ENCODE results near the gene BMERB1. TPM values are rescaled to one million over a fixed set of nuclear protein-coding genes. Genes with fewer than 3 reads are reported as not detected.

The BMERB1 gene
- total and polyA plus RNA-seq, 2 experiments from 2014 or later: 17.3 to 28.1 TPM

DNA sequence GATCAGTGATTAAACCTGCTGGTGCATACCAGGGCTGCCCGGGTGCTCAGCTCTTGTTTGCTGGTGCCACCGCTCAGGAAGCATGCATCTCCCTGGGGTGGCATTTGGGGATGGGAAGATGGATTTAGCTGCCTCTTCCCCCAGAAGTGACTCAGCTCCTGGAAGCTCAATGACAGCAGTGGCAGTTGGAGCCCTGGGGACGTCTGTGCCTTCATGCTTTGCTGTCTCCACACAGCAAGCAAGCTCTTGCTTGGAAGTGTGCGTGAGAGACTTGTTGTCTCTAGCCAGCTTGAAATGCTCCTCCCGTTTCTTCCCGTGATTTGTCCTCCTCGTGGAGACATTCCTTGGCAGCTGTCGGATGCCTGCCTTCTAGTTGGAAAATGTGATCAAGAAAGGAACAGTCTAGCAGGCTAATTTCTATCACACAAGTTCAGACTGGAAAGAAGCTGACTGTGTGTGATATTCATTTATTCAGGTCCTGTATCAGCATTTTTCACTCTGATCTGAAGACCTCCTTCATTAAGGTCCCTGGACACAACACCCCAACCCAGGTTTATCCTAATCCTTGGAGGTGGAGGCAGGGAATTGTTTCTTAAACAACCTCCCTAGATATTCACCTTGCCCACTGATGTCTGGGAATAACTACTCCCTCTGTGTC is 73.0 kb downstream of the BMERB1 start (continued):
- TF ChIP-seq NANOG (IDR thresholded peaks at IDR 0.05; ENCODE audit: borderline replicate concordance): no peak
- no peak for TF ChIP-seq ZNF114 (CRISPR knock-in tag; IDR thresholded peaks at IDR 0.05)
- TF ChIP-seq, protein P1, sequence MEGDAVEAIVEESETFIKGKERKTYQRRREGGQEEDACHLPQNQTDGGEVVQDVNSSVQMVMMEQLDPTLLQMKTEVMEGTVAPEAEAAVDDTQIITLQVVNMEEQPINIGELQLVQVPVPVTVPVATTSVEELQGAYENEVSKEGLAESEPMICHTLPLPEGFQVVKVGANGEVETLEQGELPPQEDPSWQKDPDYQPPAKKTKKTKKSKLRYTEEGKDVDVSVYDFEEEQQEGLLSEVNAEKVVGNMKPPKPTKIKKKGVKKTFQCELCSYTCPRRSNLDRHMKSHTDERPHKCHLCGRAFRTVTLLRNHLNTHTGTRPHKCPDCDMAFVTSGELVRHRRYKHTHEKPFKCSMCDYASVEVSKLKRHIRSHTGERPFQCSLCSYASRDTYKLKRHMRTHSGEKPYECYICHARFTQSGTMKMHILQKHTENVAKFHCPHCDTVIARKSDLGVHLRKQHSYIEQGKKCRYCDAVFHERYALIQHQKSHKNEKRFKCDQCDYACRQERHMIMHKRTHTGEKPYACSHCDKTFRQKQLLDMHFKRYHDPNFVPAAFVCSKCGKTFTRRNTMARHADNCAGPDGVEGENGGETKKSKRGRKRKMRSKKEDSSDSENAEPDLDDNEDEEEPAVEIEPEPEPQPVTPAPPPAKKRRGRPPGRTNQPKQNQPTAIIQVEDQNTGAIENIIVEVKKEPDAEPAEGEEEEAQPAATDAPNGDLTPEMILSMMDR (conservative IDR thresholded peaks at IDR 0.05; ENCODE audit: low read depth in 2 of 2): no peak

DNA sequence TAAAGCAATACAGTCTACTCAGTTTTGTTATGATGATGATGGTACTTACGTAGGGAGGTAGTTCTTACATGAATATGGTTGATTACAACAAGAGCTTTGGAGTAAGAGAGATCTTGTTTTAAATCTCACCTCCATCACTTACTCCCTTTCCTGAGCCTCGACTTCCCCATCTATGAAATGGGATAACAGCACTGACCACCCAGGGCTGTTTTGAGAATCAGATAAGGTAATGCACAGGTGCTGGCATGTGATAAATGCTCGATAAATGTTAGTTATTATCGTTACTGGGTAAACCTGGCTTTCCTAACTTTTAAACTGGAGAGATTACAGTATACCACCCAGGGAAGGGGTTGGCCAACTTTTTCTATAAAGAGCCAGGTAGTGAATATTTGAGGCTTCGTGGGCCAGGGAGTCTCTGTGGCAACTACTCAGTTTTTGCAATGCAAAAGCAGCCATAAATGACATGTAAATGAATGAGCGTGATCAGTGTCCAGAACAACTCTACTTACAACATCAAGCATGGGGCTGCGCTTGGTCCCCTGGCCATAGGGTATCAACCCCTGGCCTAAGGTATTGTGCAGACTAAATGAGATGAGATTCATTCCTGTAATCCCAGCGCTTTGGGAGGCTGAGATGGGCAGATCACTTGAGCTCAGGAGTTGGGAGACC is 73.7 kb downstream of the BMERB1 start:
- Histone ChIP-seq H3K27me3 (ENCODE audit: insufficient read depth) (no peaks in the 10 kb centered on the region), H3K36me3 (ENCODE audit: insufficient read depth) (no peaks in the 10 kb centered on the region), H3F3A (replicated peaks; ENCODE audit: low read depth) (no peaks in the 10 kb centered on the region), H3K9me2 (ENCODE audit: insufficient read depth) (no peaks in the 10 kb centered on the region), H3K4me1 (ENCODE audit: insufficient read depth) (peaks cover 17% of the 10 kb centered on the region), H2AFZ (no peak overlapping the region), H4K20me1 (replicated peaks; ENCODE audit: insufficient read depth) (no peaks in the 10 kb centered on the region), H3K79me2 (replicated peaks; ENCODE audit: insufficient read depth) (no peaks in the 10 kb centered on the region), H3K4me3 (no peak overlapping the region), H3K27ac (ENCODE audit: low read depth) (peak overlapping the region; percentile 43; the same call in 1 of the 2 replicates), H3K4me2 (no peak overlapping the region)
- Mint-ChIP-seq H3K4me1 (peaks cover 24% of the 10 kb centered on the region), H3K4me3 (no peak overlapping the region), H3K27ac (no peak overlapping the region), H3K36me3 (ENCODE audit: low read depth) (no peaks in the 10 kb centered on the region), H3K27me3 (ENCODE audit: insufficient read depth, low read depth, poor library complexity) (peaks cover 11% of the 10 kb centered on the region), H3K9me3 (no peaks in the 10 kb centered on the region)
- ATAC-seq (no peak), DNase-seq (ENCODE audit: low spot score) (no peak)
- no peak for TF ChIP-seq ZNF114 (CRISPR knock-in tag; IDR thresholded peaks at IDR 0.05)
- TF ChIP-seq POLR2AphosphoS5 (IDR thresholded peaks at IDR 0.05; ENCODE audit: low read depth): no peak
- TF ChIP-seq EZH2phosphoT487 (IDR thresholded peaks at IDR 0.05; ENCODE audit: unreplicated experiment): no peak
- TF ChIP-seq JUNB (IDR thresholded peaks at IDR 0.05; ENCODE audit: unreplicated experiment): no peak
- TF ChIP-seq, protein P1 (conservative IDR thresholded peaks at IDR 0.05; ENCODE audit: low read depth in 2 of 2): no peak
- TF ChIP-seq, protein P2, sequence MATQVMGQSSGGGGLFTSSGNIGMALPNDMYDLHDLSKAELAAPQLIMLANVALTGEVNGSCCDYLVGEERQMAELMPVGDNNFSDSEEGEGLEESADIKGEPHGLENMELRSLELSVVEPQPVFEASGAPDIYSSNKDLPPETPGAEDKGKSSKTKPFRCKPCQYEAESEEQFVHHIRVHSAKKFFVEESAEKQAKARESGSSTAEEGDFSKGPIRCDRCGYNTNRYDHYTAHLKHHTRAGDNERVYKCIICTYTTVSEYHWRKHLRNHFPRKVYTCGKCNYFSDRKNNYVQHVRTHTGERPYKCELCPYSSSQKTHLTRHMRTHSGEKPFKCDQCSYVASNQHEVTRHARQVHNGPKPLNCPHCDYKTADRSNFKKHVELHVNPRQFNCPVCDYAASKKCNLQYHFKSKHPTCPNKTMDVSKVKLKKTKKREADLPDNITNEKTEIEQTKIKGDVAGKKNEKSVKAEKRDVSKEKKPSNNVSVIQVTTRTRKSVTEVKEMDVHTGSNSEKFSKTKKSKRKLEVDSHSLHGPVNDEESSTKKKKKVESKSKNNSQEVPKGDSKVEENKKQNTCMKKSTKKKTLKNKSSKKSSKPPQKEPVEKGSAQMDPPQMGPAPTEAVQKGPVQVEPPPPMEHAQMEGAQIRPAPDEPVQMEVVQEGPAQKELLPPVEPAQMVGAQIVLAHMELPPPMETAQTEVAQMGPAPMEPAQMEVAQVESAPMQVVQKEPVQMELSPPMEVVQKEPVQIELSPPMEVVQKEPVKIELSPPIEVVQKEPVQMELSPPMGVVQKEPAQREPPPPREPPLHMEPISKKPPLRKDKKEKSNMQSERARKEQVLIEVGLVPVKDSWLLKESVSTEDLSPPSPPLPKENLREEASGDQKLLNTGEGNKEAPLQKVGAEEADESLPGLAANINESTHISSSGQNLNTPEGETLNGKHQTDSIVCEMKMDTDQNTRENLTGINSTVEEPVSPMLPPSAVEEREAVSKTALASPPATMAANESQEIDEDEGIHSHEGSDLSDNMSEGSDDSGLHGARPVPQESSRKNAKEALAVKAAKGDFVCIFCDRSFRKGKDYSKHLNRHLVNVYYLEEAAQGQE (IDR thresholded peaks at IDR 0.05; ENCODE audit: unreplicated experiment): no peak
- TF ChIP-seq, protein P3, sequence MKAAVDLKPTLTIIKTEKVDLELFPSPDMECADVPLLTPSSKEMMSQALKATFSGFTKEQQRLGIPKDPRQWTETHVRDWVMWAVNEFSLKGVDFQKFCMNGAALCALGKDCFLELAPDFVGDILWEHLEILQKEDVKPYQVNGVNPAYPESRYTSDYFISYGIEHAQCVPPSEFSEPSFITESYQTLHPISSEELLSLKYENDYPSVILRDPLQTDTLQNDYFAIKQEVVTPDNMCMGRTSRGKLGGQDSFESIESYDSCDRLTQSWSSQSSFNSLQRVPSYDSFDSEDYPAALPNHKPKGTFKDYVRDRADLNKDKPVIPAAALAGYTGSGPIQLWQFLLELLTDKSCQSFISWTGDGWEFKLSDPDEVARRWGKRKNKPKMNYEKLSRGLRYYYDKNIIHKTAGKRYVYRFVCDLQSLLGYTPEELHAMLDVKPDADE (IDR thresholded peaks at IDR 0.05): no peak
- TF ChIP-seq NANOG (IDR thresholded peaks at IDR 0.05; ENCODE audit: borderline replicate concordance): no peak
